ENCODE results near the gene NACC1. TPM values are rescaled to one million over a fixed set of nuclear protein-coding genes. Genes with fewer than 3 reads are reported as not detected.

The NACC1 gene
- total RNA-seq, 1 donor from 2014 or later, result 63.0 TPM

- Mint-ChIP-seq H3K4me3 (no peak overlapping the region), H3K36me3 (peaks cover 10% of the 10 kb centered on the region), H3K27me3 (ENCODE audit: low read depth) (peaks cover 57% of the 10 kb centered on the region), H3K27ac (no peak overlapping the region), H3K9me3 (no peaks in the 10 kb centered on the region), H3K4me1 (peaks cover 32% of the 10 kb centered on the region)
- no peak for DNase-seq (ENCODE audit: low spot score in 2 of 2, unreplicated experiment in 2 of 2)
- TF ChIP-seq CTCF (IDR thresholded peaks at IDR 0.05; ENCODE audit: unreplicated experiment), result no peak
Observed at GRCh38 chr19:13072188-13072908, 45.7 kb upstream of the NACC1 start.

GRCh38 chr19:13073263-13073662, 44.8 kb upstream of the NACC1 start:
- DNase-seq (ENCODE audit: low spot score in 2 of 2, unreplicated experiment in 2 of 2), result no peak
- Mint-ChIP-seq H3K4me1 (peaks cover 36% of the 10 kb centered on the region), H3K9me3 (no peaks in the 10 kb centered on the region), H3K4me3 (no peak overlapping the region), H3K36me3 (peaks cover 10% of the 10 kb centered on the region), H3K27ac (no peak overlapping the region), H3K27me3 (ENCODE audit: low read depth) (peaks cover 55% of the 10 kb centered on the region)
- TF ChIP-seq CTCF (IDR thresholded peaks at IDR 0.05; ENCODE audit: unreplicated experiment), result no peak

GRCh38 chr19:13074378-13074777, 43.7 kb upstream of the NACC1 start:
- TF ChIP-seq CTCF (IDR thresholded peaks at IDR 0.05; ENCODE audit: unreplicated experiment), result no peak
- no peak for DNase-seq (ENCODE audit: low spot score in 2 of 2, unreplicated experiment in 2 of 2)
- H3K36me3 Mint-ChIP-seq, result peaks cover 12% of the 10 kb centered on the region
- no peak overlapping the region for H3K27ac Mint-ChIP-seq
- peaks cover 33% of the 10 kb centered on the region for H3K4me1 Mint-ChIP-seq
- H3K9me3 Mint-ChIP-seq, result no peaks in the 10 kb centered on the region
- no peak overlapping the region for H3K4me3 Mint-ChIP-seq
- H3K27me3 Mint-ChIP-seq (ENCODE audit: low read depth), result peaks cover 45% of the 10 kb centered on the region

- H3K27ac Mint-ChIP-seq, result peak overlapping the region; percentile 25
- no peaks in the 10 kb centered on the region for H3K9me3 Mint-ChIP-seq
- H3K36me3 Mint-ChIP-seq, result peaks cover 12% of the 10 kb centered on the region
- no peak for TF ChIP-seq CTCF (IDR thresholded peaks at IDR 0.05; ENCODE audit: unreplicated experiment)
- no peak overlapping the region for H3K4me3 Mint-ChIP-seq
- DNase-seq (ENCODE audit: low spot score in 2 of 2, unreplicated experiment in 2 of 2), result no peak
- peaks cover 35% of the 10 kb centered on the region for H3K4me1 Mint-ChIP-seq
- H3K27me3 Mint-ChIP-seq (ENCODE audit: low read depth), result peaks cover 29% of the 10 kb centered on the region
Observed at GRCh38 chr19:13076320-13076719, 41.7 kb upstream of the NACC1 start.

GRCh38 chr19:13076787-13077186, 41.3 kb upstream of the NACC1 start:
- no peaks in the 10 kb centered on the region for H3K9me3 Mint-ChIP-seq
- peaks cover 35% of the 10 kb centered on the region for H3K4me1 Mint-ChIP-seq
- H3K36me3 Mint-ChIP-seq, result peaks cover 12% of the 10 kb centered on the region
- no peak overlapping the region for H3K4me3 Mint-ChIP-seq
- no peak for DNase-seq (ENCODE audit: low spot score in 2 of 2, unreplicated experiment in 2 of 2)
- H3K27ac Mint-ChIP-seq, result peak overlapping the region; percentile 25
- H3K27me3 Mint-ChIP-seq (ENCODE audit: low read depth), result peaks cover 33% of the 10 kb centered on the region
- TF ChIP-seq CTCF (IDR thresholded peaks at IDR 0.05; ENCODE audit: unreplicated experiment), result no peak
